ENCODE measurements around the gene C2CD2.
"Not testable (repeated sequence)": the region's sequence is repeated elsewhere in the genome, so short reads cannot be mapped to it uniquely, and the experiment has no call there.

The C2CD2 gene

GRCh38 chr21:41953831-41954653 is at the start of gene C2CD2:
TSS of gene C2CD2 (minus strand) at chr21:41954018. CDS start at chr21:41953648, 370 bp downstream.
- TF ChIP-seq ZNF274 (IDR thresholded peaks at IDR 0.05; ENCODE audit: low read depth, low read length): no peak
- peak within 1 kb of the TSS; percentile 77; the same call in 1 of the 2 replicates for H3K4me3 ChIP-seq (ENCODE audit: low read length)

DNA sequence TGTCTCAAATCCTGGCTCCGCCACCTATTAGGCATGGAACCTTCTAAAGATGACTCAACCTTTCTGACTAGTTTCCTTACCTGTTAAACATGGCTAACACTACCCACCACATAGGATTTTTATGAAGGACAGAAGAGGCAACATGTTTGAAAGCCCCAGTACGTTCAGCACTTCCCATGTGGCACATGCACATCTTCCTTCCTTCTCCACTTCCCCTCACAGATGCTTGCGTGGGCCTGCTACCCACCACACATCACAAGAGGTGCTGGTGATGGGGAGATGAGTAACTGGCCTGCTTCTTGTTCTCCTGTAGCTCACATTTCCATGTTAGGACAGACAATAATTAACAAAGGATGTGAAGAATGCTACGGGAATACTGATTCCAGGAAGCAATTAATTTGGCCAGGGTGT is 49.2 kb upstream of the C2CD2 start:
- no peak for TF ChIP-seq ZNF274 (IDR thresholded peaks at IDR 0.05; ENCODE audit: low read depth, low read length)
- no peak overlapping the region for H3K4me3 ChIP-seq (ENCODE audit: low read length)

DNA sequence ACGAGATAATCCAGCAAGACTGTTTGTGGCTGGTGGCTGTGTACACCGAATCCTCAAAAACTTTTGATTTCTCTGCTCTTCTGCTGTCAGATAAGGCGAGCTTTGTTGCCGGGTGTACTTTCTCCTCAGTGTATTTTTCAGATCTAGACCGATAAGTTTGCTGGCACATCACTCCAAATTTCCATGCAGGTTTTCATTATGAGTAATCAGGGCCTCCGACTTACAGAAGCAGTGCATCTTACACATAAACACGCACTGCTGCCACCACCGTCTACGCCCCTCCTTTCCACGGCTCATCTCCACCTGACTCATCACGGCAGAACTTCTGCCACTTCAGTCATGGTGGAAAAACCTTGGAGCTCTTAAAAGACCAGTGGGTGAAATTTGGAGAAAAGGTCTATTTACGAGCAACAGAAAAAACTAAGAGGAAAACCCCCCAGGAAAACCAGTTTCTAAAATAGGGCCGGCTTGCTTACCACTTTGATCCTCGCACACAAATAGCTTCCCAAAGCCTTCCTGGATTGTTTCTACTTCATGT is 48.7 kb upstream of the C2CD2 start:
- H3K4me3 ChIP-seq (ENCODE audit: low read length): no peak overlapping the region; the same call in 1 of the 2 replicates
- no peak for TF ChIP-seq ZNF274 (IDR thresholded peaks at IDR 0.05; ENCODE audit: low read depth, low read length)

GRCh38 chr21:42001781-42002180 is 48.0 kb upstream of the C2CD2 start:
- no peak overlapping the region for H3K4me3 ChIP-seq (ENCODE audit: low read length)
- no peak for TF ChIP-seq ZNF274 (IDR thresholded peaks at IDR 0.05; ENCODE audit: low read depth, low read length)

DNA sequence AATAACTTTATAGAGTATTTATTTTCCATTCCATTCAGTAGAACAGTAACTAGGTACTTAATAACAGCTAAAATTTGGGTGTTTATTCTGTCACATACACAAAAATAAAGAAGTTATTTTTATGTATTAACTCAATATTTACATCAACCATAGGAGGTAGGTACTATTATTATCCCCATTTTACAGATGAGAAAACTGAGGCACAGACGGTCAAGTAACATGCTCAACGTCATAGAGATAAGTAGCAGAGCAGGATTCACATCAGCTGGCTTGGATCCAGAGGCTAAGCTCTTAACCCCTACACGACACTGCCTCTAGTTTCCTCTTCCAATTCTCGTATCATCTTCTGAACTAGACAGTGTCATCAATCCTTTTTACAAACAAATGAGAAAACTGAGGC is 47.1 kb upstream of the C2CD2 start:
- H3K4me3 ChIP-seq (ENCODE audit: low read length): no peak overlapping the region
- no peak for TF ChIP-seq ZNF274 (IDR thresholded peaks at IDR 0.05; ENCODE audit: low read depth, low read length)

DNA sequence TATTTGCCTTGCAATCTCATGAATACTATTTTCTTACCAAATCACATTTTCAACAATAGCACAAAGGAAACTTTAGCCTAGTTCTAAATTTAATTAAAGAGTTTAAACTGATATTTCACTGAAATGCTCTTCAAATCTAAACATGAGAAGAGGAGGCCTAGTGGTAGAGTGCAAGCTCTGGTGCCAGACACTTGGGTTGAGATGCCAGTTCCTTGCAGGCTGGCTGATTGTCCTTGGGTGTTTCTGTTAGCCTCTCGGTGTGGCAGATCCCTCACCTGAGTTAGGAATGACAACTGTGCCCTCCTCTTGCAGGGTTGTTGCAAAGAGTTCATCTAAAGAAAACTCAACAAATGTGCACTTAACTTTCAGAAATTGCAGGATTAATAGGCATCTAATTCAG is 43.8 kb upstream of the C2CD2 start:
- H3K4me3 ChIP-seq (ENCODE audit: low read length): no peak overlapping the region
- no peak for TF ChIP-seq ZNF274 (IDR thresholded peaks at IDR 0.05; ENCODE audit: low read depth, low read length)

DNA sequence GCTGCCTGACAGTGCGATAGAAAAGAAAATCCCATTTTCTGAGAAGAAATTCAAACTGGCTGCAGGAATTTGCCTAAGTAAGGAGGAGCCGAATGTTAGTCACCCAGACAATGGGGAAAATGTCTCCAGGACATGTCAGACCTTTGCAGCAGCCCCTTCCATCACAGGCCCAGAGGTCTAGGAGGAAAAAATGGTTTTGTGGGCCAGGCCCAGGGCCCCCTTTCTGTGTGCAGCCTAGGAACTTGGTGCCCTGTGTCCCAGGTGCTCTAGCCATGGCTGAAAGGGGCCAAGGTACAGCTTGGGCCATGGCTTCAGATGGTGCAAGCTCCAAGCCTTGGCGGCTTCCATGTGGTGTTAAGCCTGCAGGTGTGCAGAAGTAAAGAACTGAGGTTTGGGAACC is 41.8 kb upstream of the C2CD2 start:
- no peak for TF ChIP-seq ZNF274 (IDR thresholded peaks at IDR 0.05; ENCODE audit: low read depth, low read length)
- H3K4me3 ChIP-seq (ENCODE audit: low read length): no peak overlapping the region

- not testable (repeated sequence) for H3K4me3 ChIP-seq (ENCODE audit: low read length)
Observed at GRCh38 chr21:41994613-41995012, 40.8 kb upstream of the C2CD2 start.

GRCh38 chr21:41993744-41994143 is 39.9 kb upstream of the C2CD2 start:
- TF ChIP-seq ZNF274 (IDR thresholded peaks at IDR 0.05; ENCODE audit: low read depth, low read length): no peak
- H3K4me3 ChIP-seq (ENCODE audit: low read length): no peak overlapping the region

- no peak for TF ChIP-seq ZNF274 (IDR thresholded peaks at IDR 0.05; ENCODE audit: low read depth, low read length)
- H3K4me3 ChIP-seq (ENCODE audit: low read length): no peak overlapping the region
Observed at GRCh38 chr21:41992576-41992975, 38.8 kb upstream of the C2CD2 start.

GRCh38 chr21:41991659-41992058 is 37.8 kb upstream of the C2CD2 start:
- no peak for TF ChIP-seq ZNF274 (IDR thresholded peaks at IDR 0.05; ENCODE audit: low read depth, low read length)
- H3K4me3 ChIP-seq (ENCODE audit: low read length): no peak overlapping the region

- TF ChIP-seq ZNF274 (IDR thresholded peaks at IDR 0.05; ENCODE audit: low read depth, low read length): no peak
- H3K4me3 ChIP-seq (ENCODE audit: low read length): no peak overlapping the region
Observed at GRCh38 chr21:41989698-41990097, 35.9 kb upstream of the C2CD2 start.

DNA sequence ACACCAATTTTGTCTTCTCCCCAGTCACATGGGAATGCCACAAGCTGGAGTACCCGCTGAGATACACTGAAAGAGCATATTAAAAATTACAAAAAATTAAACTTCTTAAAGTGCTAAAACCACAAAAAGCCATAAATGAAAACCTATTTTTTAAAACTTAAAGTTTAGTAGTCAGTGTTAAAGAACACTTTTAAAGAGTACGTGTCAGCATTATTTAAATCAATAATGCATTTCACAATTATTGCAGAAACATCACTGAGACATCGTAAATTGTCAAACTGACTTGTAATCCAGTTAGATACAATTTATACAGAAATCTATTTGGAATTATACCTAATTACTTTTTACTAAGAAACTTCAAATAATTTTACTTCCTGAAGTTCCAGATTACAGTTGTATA is 33.5 kb upstream of the C2CD2 start:
- no peak overlapping the region for H3K4me3 ChIP-seq (ENCODE audit: low read length)
- no peak for TF ChIP-seq ZNF274 (IDR thresholded peaks at IDR 0.05; ENCODE audit: low read depth, low read length)

GRCh38 chr21:41985662-41986416 is 32.0 kb upstream of the C2CD2 start:
- no peak for TF ChIP-seq ZNF274 (IDR thresholded peaks at IDR 0.05; ENCODE audit: low read depth, low read length)
- H3K4me3 ChIP-seq (ENCODE audit: low read length): no peak overlapping the region

DNA sequence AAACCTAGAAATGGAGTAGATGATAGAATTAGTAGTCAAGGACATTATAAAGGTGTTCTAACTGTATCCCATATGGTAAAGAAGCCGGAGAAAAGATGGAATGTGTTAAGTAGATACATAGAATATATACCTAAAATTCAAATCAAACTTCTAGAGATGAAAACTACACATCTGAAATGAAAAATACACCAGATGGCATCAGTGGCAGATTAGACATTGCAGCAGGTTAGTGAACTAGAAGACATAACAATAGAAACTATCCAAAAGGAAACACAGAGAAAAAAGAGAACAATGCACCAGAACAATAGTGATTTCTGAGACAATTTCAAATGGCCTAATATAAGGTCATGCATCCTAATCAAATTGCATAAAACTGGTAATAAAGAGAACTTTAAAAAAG is 29.4 kb upstream of the C2CD2 start:
- H3K4me3 ChIP-seq (ENCODE audit: low read length): no peak overlapping the region
- no peak for TF ChIP-seq ZNF274 (IDR thresholded peaks at IDR 0.05; ENCODE audit: low read depth, low read length)
